Vagina (tissue), 2 donors: ENCODE results near the gene ZNF423.

Source experiments
- CTCF ChIP-seq, 3 experiments: fragments of 450-650 bp in 2 of 3; fragments of 200-600 bp in 1 of 3; sonication (generic) in 1 of 3; IDR thresholded peaks; one replicate each; pipeline ENCODE4 v1.5.1; 2017 to 2019; ENCODE audit warnings: antibody characterized with exemption in 3 of 3, mild to moderate bottlenecking in 2 of 3, moderate library complexity in 2 of 3
- POLR2A ChIP-seq, 2 donors: fragments of 450-650 bp; IDR thresholded peaks; one replicate each; pipeline ENCODE4 v1.6.1; 2017; ENCODE audit warnings: antibody characterized with exemption in 2 of 2, mild to moderate bottlenecking in 2 of 2, moderate library complexity in 2 of 2
- POLR2AphosphoS5 ChIP-seq, 2 donors: sonication (generic); formaldehyde crosslinking; IDR thresholded peaks; one replicate each; pipeline ENCODE4 v1.9.0; 2017; ENCODE audit warnings: antibody characterized with exemption in 2 of 2, mild to moderate bottlenecking in 2 of 2, low read depth in 1 of 2; ENCODE audit not compliant: insufficient read depth in 1 of 2

GRCh38 chr16:49756775-49757558 lies 98.9 kb downstream of the ZNF423 start:
- TF ChIP-seq CTCF (IDR thresholded peaks at IDR 0.05) (no peak), POLR2A (IDR thresholded peaks at IDR 0.05) (no peak), POLR2AphosphoS5 (IDR thresholded peaks at IDR 0.05; ENCODE audit: insufficient read depth in 1 of 2, low read depth in 1 of 2) (no peak)
